Fibroblast of villous mesenchyme (primary cell): ENCODE results near the gene S100A9. TPM values are rescaled to one million over a fixed set of nuclear protein-coding genes. Genes with fewer than 3 reads are reported as not detected.

Source experiments
- DNase-seq: peaks from one replicate; pipeline ENCODE4 v3.0.0-alpha.2; 2010; ENCODE audit warnings: low read depth
- H3K4me3 ChIP-seq: 2 replicates; pipeline ENCODE4 v1.5.1; 2011; ENCODE audit warnings: low read depth, mild to moderate bottlenecking, low read length
- CTCF ChIP-seq: IDR thresholded peaks from 2 replicates; pipeline ENCODE4 v1.5.1; 2012; ENCODE audit warnings: low read depth, mild to moderate bottlenecking, low read length; ENCODE audit not compliant: insufficient read depth
- total RNA-seq: library from RNA; depleted of rRNA; stranded (reverse); fragments of >200 nt; gene quantifications from 2 replicates; pipeline ENCODE4 v1.2.3, GENCODE V29; 2012

The S100A9 gene
- total RNA-seq, 1 donor, result not detected

GRCh38 chr1:153358691-153358975 lies 979 bp downstream of the S100A9 start:
- no peak for DNase-seq
- TF ChIP-seq CTCF, result no peak
- H3K4me3 ChIP-seq, result no peak overlapping the region

- DNase-seq, result no peak
- no peak for TF ChIP-seq CTCF
- H3K4me3 ChIP-seq, result no peak overlapping the region
These were observed 1.6 kb downstream of the S100A9 start for GRCh38 chr1:153359241-153359640.

- no peak for TF ChIP-seq CTCF
- DNase-seq, result no peak
- no peak overlapping the region for H3K4me3 ChIP-seq
These were observed 2.5 kb downstream of the S100A9 start for GRCh38 chr1:153360190-153360589.

GRCh38 chr1:153360592-153361479 lies 3.2 kb downstream of the S100A9 start:
- no peak overlapping the region for H3K4me3 ChIP-seq
- DNase-seq, result no peak
- no peak for TF ChIP-seq CTCF

GRCh38 chr1:153361480-153362109 lies 3.9 kb downstream of the S100A9 start:
- no peak overlapping the region for H3K4me3 ChIP-seq
- no peak for TF ChIP-seq CTCF
- DNase-seq, result no peak

GRCh38 chr1:153362187-153362775 lies 4.6 kb downstream of the S100A9 start:
- no peak overlapping the region for H3K4me3 ChIP-seq
- DNase-seq, result no peak
- TF ChIP-seq CTCF, result no peak

GRCh38 chr1:153363641-153364040 lies 6.0 kb downstream of the S100A9 start:
- TF ChIP-seq CTCF, result no peak
- no peak for DNase-seq
- H3K4me3 ChIP-seq, result no peak overlapping the region
